ENCODE measurements around the gene MAP2K6. TPM values are rescaled to one million over a fixed set of nuclear protein-coding genes. Genes with fewer than 3 reads are reported as not detected.

MAP2K6 gene
- total RNA-seq, 1 experiment from 2014 or later = 17.7 TPM

GRCh38 chr17:69505740-69506139 lies 91.2 kb downstream of the MAP2K6 start:
- Histone ChIP-seq H3K56ac (ENCODE audit: insufficient read length, low read depth, low read length) (no peak overlapping the region), H2AK5ac (ENCODE audit: insufficient read length, low read length) (no peak overlapping the region), H4K8ac (replicated peaks; ENCODE audit: insufficient read length, low read depth, low read length) (no peak overlapping the region), H3K18ac (ENCODE audit: insufficient read length, low read depth, low read length) (no peak overlapping the region), H4K5ac (ENCODE audit: insufficient read length, low read depth, low read length) (no peak overlapping the region), H3K23me2 (ENCODE audit: insufficient read length, low read depth, low read length, poor library complexity, severe bottlenecking) (peaks cover 4% of the 10 kb centered on the region), H2BK5ac (ENCODE audit: insufficient read length, low read length) (no peak overlapping the region), H4K20me1 (ENCODE audit: control insufficient read depth, insufficient read depth, insufficient read length) (no peaks in the 10 kb centered on the region), H2BK12ac (ENCODE audit: insufficient read length, low read depth, low read length) (no peak overlapping the region), H3K14ac (ENCODE audit: insufficient read depth, low read length) (no peak overlapping the region), H2AFZ (ENCODE audit: low read length) (no peak overlapping the region), H3K23ac (ENCODE audit: insufficient read length, low read depth, low read length) (no peak overlapping the region), H2BK120ac (ENCODE audit: low read depth, low read length, poor library complexity, severe bottlenecking) (no peak overlapping the region), H3K4me1 (ENCODE audit: insufficient read depth, low read length) (peaks cover 4% of the 10 kb centered on the region; the same call in 1 of the 2 replicates), H3K4ac (ENCODE audit: low read depth, low read length) (no peak overlapping the region), H2BK20ac (ENCODE audit: low read depth, low read length, poor library complexity, severe bottlenecking) (no peak overlapping the region), H4K91ac (ENCODE audit: insufficient read length, low read depth, low read length) (no peak overlapping the region), H3K79me2 (ENCODE audit: insufficient read depth, low read length) (no peaks in the 10 kb centered on the region), H3K4me2 (ENCODE audit: insufficient read depth, insufficient read length, low read length) (no peak overlapping the region), H3K27ac (ENCODE audit: insufficient read length, low read depth, low read length) (no peak overlapping the region), H3K9me3 (ENCODE audit: control insufficient read depth, low read depth, low read length) (no peaks in the 10 kb centered on the region), H3T11ph (ENCODE audit: low read length) (no peak overlapping the region), H3K9ac (ENCODE audit: extremely low read depth, insufficient read length, low read length) (no peak overlapping the region), H2BK15ac (ENCODE audit: low read depth, low read length) (no peak overlapping the region), H3K27me3 (ENCODE audit: insufficient read depth, low read length) (no peaks in the 10 kb centered on the region), H3K79me1 (ENCODE audit: insufficient read depth, low read depth, low read length, poor library complexity, severe bottlenecking) (no peaks in the 10 kb centered on the region)
- no peak for TF ChIP-seq CTCF (conservative IDR thresholded peaks at IDR 0.05)
- WGBS (ENCODE audit: extremely low coverage, insufficient read length, low lambda C conversion rate) = no CpG with 5 or more reads among the region's 3 CpGs
- no peak overlapping the region for H3K4me3 Mint-ChIP-seq
- no peaks in the 10 kb centered on the region for H3K27me3 Mint-ChIP-seq (ENCODE audit: low read depth)
- peaks cover 0 to 4% (median 2%) of the 10 kb centered on the region in 3 experiments; a peak in 2 of 7 replicates for H3K36me3 Mint-ChIP-seq (ENCODE audit: insufficient read depth in 1 of 3, low read depth in 3 of 3)
- H3K4me1 Mint-ChIP-seq = peaks cover 40 to 51% of the 10 kb centered on the region in 2 experiments
- H3K9me3 Mint-ChIP-seq = no peaks in the 10 kb centered on the region
- no peak for DNase-seq
- peak overlapping the region in 2 of 3 experiments; percentile 64 to 83; a peak in 5 of 7 replicates for H3K27ac Mint-ChIP-seq
